NT2/D1 (cell line): ENCODE measurements around the gene ADGRG1.

Experiments used
- YY1 ChIP-seq: IDR thresholded peaks from 2 replicates; pipeline ENCODE4 v1.6.1; 2011; ENCODE audit not compliant: insufficient read length, insufficient read depth
- ZNF274 ChIP-seq: IDR thresholded peaks from 2 replicates; pipeline ENCODE4 v1.6.1; 2011; ENCODE audit warnings: mild to moderate bottlenecking, low read depth, low read length

GRCh38 chr16:57634171-57634570, 5.7 kb downstream of the ADGRG1 start:
- TF ChIP-seq ZNF274 (no peak), YY1 (no peak)
